Loucy (cell line): ENCODE measurements around the gene GIPC2.

Experiments used
- H2AFZ ChIP-seq: fragments of 200-600 bp; sonication (generic); 2 replicates; pipeline ENCODE4 v1.6.0; 2016; ENCODE audit warnings: antibody characterized with exemption, mild to moderate bottlenecking, low read length, moderate library complexity
- H3F3A ChIP-seq: fragments of 200-600 bp; 2 replicates; pipeline ENCODE4 v1.6.0; 2016; ENCODE audit warnings: antibody characterized with exemption, low read depth, mild to moderate bottlenecking
- H3K27me3 ChIP-seq: fragments of 200-600 bp; sonication (generic); 2 replicates; pipeline ENCODE4 v1.6.1; 2014; ENCODE audit warnings: low read length, mild to moderate bottlenecking; ENCODE audit not compliant: insufficient read depth, poor library complexity, severe bottlenecking
- H3K36me3 ChIP-seq: fragments of 200-600 bp; sonication (generic); 2 replicates; pipeline ENCODE4 v1.6.1; 2016; ENCODE audit warnings: low read length; ENCODE audit not compliant: insufficient read depth
- H3K4me1 ChIP-seq: fragments of 200-600 bp; sonication (generic); 2 replicates; pipeline ENCODE4 v1.5.1; 2014; ENCODE audit warnings: low read length, mild to moderate bottlenecking; ENCODE audit not compliant: insufficient read depth, poor library complexity, severe bottlenecking
- H3K4me2 ChIP-seq: fragments of 200-600 bp; sonication (generic); 2 replicates; pipeline ENCODE4 v1.6.0; 2014; ENCODE audit warnings: antibody characterized with exemption, low read length, low read depth, mild to moderate bottlenecking; ENCODE audit not compliant: poor library complexity, severe bottlenecking
- H3K4me3 ChIP-seq: fragments of 200-600 bp; sonication (generic); 2 replicates; pipeline ENCODE4 v1.5.1; 2014; ENCODE audit warnings: low read length, mild to moderate bottlenecking, mixed read lengths; ENCODE audit not compliant: poor library complexity, severe bottlenecking
- H3K79me2 ChIP-seq: fragments of 200-600 bp; sonication (generic); 2 replicates; pipeline ENCODE4 v1.6.1; 2014; ENCODE audit warnings: low read length; ENCODE audit not compliant: insufficient read depth
- H3K9ac ChIP-seq: fragments of 200-600 bp; sonication (generic); 2 replicates; pipeline ENCODE4 v1.6.0; 2014; ENCODE audit warnings: mild to moderate bottlenecking, low read depth, low read length, moderate library complexity; ENCODE audit not compliant: poor library complexity, severe bottlenecking
- H3K9me2 ChIP-seq: fragments of 200-600 bp; sonication (generic); replicated peaks from 2 replicates; pipeline ENCODE4 v1.6.1; 2016; ENCODE audit warnings: low read depth, low read length, mixed read lengths
- H3K9me3 ChIP-seq: fragments of 200-600 bp; sonication (generic); 2 replicates; pipeline ENCODE4 v1.6.1; 2014; ENCODE audit warnings: mild to moderate bottlenecking, antibody characterized with exemption, low read length, low read depth; ENCODE audit not compliant: insufficient read depth
- H4K20me1 ChIP-seq: fragments of 200-600 bp; sonication (generic); 2 replicates; pipeline ENCODE4 v1.6.0; 2014; ENCODE audit warnings: antibody characterized with exemption, low read length, mild to moderate bottlenecking; ENCODE audit not compliant: insufficient read depth, poor library complexity, severe bottlenecking
- EZH2phosphoT487 ChIP-seq: fragments of 200-600 bp; IDR thresholded peaks from 2 replicates; pipeline ENCODE4 v1.6.1; 2018; ENCODE audit warnings: antibody characterized with exemption, mild to moderate bottlenecking, moderate library complexity, borderline replicate concordance
- TF ChIP-seq, protein P1 (sequence below): fragments of 200-600 bp; sonication (generic); conservative IDR thresholded peaks from 2 replicates; pipeline ENCODE4 v1.5.1; 2014; ENCODE audit warnings: mild to moderate bottlenecking, antibody characterized with exemption, low read length

The GIPC2 gene

DNA sequence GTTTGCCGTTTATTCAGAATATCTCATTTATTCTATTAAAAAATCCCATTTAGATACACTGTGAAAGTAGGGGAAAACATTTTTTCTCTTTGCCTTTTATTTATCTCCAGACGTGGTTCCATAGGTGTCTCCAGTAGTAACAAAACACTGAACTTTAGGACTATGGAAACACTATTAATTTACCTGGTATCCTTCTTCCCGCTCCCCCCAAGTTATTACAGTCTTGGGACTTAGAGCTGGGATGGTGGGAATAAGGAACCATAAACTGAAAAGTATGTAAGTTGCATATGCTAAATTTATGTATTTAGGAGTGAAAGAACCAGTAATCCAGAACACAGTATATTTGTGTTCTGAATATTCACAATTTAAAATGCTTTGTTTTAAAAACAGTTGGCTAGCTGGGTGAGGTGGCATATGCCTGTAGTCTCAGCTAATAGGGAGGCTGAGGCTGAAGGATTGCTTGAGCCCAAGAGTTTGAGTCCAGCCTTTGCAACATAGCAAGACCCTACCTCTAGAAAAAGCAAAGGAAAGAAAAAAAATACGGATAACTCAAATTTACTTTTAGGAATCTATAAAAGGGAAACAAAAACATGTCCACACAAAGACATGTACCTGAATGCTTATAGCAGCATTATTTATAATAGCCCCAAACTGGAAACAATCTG, 38.0 kb upstream of the GIPC2 start:
- Histone ChIP-seq H3K79me2 (peaks cover 24% of the 10 kb centered on the region; the same call in 1 of the 2 replicates), H3K4me1 (peaks cover 57% of the 10 kb centered on the region), H3K4me2 (peak overlapping the region; percentile 86), H3K4me3 (peak overlapping the region; percentile 56), H3K36me3 (no peaks in the 10 kb centered on the region), H3K27me3 (no peaks in the 10 kb centered on the region), H3F3A (peaks cover 7% of the 10 kb centered on the region; the same call in 1 of the 2 replicates), H3K9me3 (no peaks in the 10 kb centered on the region), H2AFZ (no peak overlapping the region), H4K20me1 (no peaks in the 10 kb centered on the region), H3K9me2 (no peaks in the 10 kb centered on the region), H3K9ac (peak overlapping the region; percentile 11)
- TF ChIP-seq EZH2phosphoT487 = no peak

DNA sequence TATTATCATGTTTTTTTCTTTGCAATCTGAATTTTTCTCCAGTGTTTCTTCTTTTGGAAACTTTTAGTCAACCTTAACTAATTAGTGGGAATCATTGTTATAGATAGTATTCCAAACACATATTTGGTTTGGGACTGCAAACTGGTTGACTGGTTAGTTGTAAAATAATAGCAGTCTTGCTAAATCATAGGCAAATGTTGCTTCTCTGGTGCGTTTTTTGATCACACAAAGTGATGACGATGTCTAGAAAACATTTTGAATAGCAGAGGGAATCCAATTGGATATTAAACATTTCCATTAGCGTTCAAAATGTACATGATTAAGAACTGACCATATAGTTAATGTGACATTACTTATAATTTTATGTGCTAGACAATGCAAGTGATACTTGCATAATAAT, 36.5 kb upstream of the GIPC2 start:
- H3K4me2 ChIP-seq = peak overlapping the region; percentile 49

DNA sequence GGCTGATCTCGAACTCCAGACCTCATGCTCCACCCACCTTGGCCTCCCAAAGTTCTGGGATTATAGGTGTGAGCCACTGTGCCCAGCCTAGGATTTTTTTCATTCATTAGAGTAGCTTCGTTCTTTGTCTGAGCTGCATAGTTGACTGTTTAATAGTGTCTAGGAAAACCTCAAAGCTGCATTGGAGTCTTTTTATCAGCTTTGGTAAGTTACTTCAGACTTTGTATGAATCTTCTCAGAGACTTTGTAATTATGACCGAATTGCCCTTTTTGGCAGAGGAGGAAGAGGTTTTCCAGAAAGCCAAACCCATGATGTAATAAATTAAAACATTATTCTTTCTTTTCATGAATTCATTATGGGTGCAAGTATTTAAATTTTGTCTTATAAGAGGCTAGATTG, 35.9 kb upstream of the GIPC2 start:
- H3K9me3 ChIP-seq = no peaks in the 10 kb centered on the region
- H3K4me2 ChIP-seq = peak overlapping the region; percentile 49
- H3K9ac ChIP-seq = peak overlapping the region; percentile 16
- no peaks in the 10 kb centered on the region for H3K9me2 ChIP-seq
- no peaks in the 10 kb centered on the region for H4K20me1 ChIP-seq
- H3K4me1 ChIP-seq = peaks cover 42% of the 10 kb centered on the region
- peak overlapping the region; percentile 23 for H3K4me3 ChIP-seq
- H3K79me2 ChIP-seq = peaks cover 24% of the 10 kb centered on the region; the same call in 1 of the 2 replicates
- H2AFZ ChIP-seq = no peak overlapping the region
- TF ChIP-seq, protein P1, sequence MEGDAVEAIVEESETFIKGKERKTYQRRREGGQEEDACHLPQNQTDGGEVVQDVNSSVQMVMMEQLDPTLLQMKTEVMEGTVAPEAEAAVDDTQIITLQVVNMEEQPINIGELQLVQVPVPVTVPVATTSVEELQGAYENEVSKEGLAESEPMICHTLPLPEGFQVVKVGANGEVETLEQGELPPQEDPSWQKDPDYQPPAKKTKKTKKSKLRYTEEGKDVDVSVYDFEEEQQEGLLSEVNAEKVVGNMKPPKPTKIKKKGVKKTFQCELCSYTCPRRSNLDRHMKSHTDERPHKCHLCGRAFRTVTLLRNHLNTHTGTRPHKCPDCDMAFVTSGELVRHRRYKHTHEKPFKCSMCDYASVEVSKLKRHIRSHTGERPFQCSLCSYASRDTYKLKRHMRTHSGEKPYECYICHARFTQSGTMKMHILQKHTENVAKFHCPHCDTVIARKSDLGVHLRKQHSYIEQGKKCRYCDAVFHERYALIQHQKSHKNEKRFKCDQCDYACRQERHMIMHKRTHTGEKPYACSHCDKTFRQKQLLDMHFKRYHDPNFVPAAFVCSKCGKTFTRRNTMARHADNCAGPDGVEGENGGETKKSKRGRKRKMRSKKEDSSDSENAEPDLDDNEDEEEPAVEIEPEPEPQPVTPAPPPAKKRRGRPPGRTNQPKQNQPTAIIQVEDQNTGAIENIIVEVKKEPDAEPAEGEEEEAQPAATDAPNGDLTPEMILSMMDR = no peak
- no peak for TF ChIP-seq EZH2phosphoT487
- no peaks in the 10 kb centered on the region for H3K36me3 ChIP-seq
- H3K27me3 ChIP-seq = no peaks in the 10 kb centered on the region
- no peaks in the 10 kb centered on the region for H3F3A ChIP-seq

More for the DNA sequence above, 36.5 kb upstream of the GIPC2 start:
- no peak for TF ChIP-seq EZH2phosphoT487
- TF ChIP-seq, protein P1 = no peak
- Histone ChIP-seq H3K9me2 (no peaks in the 10 kb centered on the region), H3K4me3 (peak overlapping the region; percentile 56), H3K4me1 (peaks cover 43% of the 10 kb centered on the region), H3K79me2 (peaks cover 24% of the 10 kb centered on the region; the same call in 1 of the 2 replicates), H2AFZ (no peak overlapping the region), H3K9me3 (no peaks in the 10 kb centered on the region), H3F3A (no peaks in the 10 kb centered on the region; the same call in 1 of the 2 replicates), H3K27me3 (no peaks in the 10 kb centered on the region), H3K9ac (no peak overlapping the region), H3K36me3 (no peaks in the 10 kb centered on the region), H4K20me1 (no peaks in the 10 kb centered on the region)

DNA sequence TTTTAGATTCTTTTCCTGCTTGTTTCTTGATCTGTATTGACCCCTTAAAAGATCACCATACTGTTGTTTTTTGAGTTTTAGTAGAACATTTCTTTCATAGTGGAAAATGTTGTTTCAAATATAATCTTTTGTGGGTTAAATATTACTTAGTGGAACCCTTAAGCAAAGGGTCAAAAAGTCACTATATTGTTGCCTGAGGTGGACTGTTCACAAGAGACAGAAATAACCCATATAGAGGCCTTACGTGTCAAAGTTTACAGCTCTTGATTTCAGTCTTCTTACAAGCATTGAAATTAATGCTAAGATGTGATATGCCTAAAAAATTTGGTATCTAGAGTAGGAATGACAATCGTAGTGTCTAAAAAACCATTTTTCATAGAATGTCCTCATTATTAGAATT, 34.7 kb upstream of the GIPC2 start:
- H3K9ac ChIP-seq = peak overlapping the region; percentile 16
- no peaks in the 10 kb centered on the region for H3K27me3 ChIP-seq
- H3F3A ChIP-seq = no peaks in the 10 kb centered on the region
- H3K4me1 ChIP-seq = peaks cover 35% of the 10 kb centered on the region
- peak overlapping the region; percentile 49 for H3K4me2 ChIP-seq
- peaks cover 16% of the 10 kb centered on the region; the same call in 1 of the 2 replicates for H3K79me2 ChIP-seq
- H3K9me2 ChIP-seq = no peaks in the 10 kb centered on the region
- no peaks in the 10 kb centered on the region for H3K9me3 ChIP-seq
- no peaks in the 10 kb centered on the region for H4K20me1 ChIP-seq
- no peak overlapping the region for H2AFZ ChIP-seq
- TF ChIP-seq EZH2phosphoT487 = no peak
- TF ChIP-seq, protein P1 = no peak
- peak overlapping the region; percentile 23 for H3K4me3 ChIP-seq
- H3K36me3 ChIP-seq = no peaks in the 10 kb centered on the region
